ENCODE results near the gene ANKRD26.
"Not testable (repeated sequence)": the region's sequence is repeated elsewhere in the genome, so short reads cannot be mapped to it uniquely, and the experiment has no call there.

Gene ANKRD26

GRCh38 chr10:27099916-27100812, at the start of gene ANKRD26:
TSS of gene ANKRD26 (minus strand) at chr10:27100494. CDS start at chr10:27100326, 168 bp downstream.
- peak; percentile 56 to 97 (median 92) for DNase-seq

- DNase-seq, result no peak
Observed at GRCh38 chr10:27147701-27148100, 47.4 kb upstream of the ANKRD26 start.

- no peak for DNase-seq
Observed at GRCh38 chr10:27145937-27146336, 45.6 kb upstream of the ANKRD26 start.

GRCh38 chr10:27143686-27144085, 43.4 kb upstream of the ANKRD26 start:
- DNase-seq, result no peak

GRCh38 chr10:27138277-27138676, 38.0 kb upstream of the ANKRD26 start:
- DNase-seq, result no peak

- no peak for DNase-seq
Observed at GRCh38 chr10:27134371-27134770, 34.1 kb upstream of the ANKRD26 start.

- DNase-seq, result no peak
Observed at GRCh38 chr10:27108165-27108564, 7.9 kb upstream of the ANKRD26 start.

- no peak for DNase-seq
Observed at GRCh38 chr10:27104919-27105318, 4.6 kb upstream of the ANKRD26 start.

- DNase-seq, result peak in 6 of 58 donors; percentile 9 to 49 (median 22)
Observed at GRCh38 chr10:27100813-27101347, 586 bp upstream of the ANKRD26 start.

- DNase-seq, result no peak
Observed at GRCh38 chr10:27099448-27099847, 846 bp downstream of the ANKRD26 start.

- DNase-seq, result peak in 2 of 58 donors; percentile 6 to 23
Observed at GRCh38 chr10:27088119-27089044, 11.9 kb downstream of the ANKRD26 start.

GRCh38 chr10:27072436-27073114, 27.7 kb downstream of the ANKRD26 start:
- DNase-seq, result no peak

GRCh38 chr10:27068217-27068891, 31.9 kb downstream of the ANKRD26 start:
- no peak for DNase-seq

- DNase-seq, result no peak
Observed at GRCh38 chr10:27065084-27065483, 35.2 kb downstream of the ANKRD26 start.

GRCh38 chr10:27052656-27053055, 47.6 kb downstream of the ANKRD26 start:
- DNase-seq, result no peak

- not testable (repeated sequence) for DNase-seq
Observed at GRCh38 chr10:27045247-27045646, 55.0 kb downstream of the ANKRD26 start.

- no peak for DNase-seq
Observed at GRCh38 chr10:27041196-27041595, 59.1 kb downstream of the ANKRD26 start.

- no peak for DNase-seq
Observed at GRCh38 chr10:27038168-27038567, 62.1 kb downstream of the ANKRD26 start.

- DNase-seq, result no peak
Observed at GRCh38 chr10:27035163-27035562, 65.1 kb downstream of the ANKRD26 start.

- DNase-seq, result no peak
Observed at GRCh38 chr10:27030060-27030459, 70.2 kb downstream of the ANKRD26 start.

Data from anterior cingulate cortex (tissue), 58 donors.